IPS-11a (cell line): ENCODE data around the gene EEFSEC.

ENCODE experiments used
- H3K4me3 ChIP-seq: one replicate; pipeline ENCODE4 v1.5.1; 2013; ENCODE audit warnings: low read depth, low read length, control low read depth

EEFSEC gene

DNA sequence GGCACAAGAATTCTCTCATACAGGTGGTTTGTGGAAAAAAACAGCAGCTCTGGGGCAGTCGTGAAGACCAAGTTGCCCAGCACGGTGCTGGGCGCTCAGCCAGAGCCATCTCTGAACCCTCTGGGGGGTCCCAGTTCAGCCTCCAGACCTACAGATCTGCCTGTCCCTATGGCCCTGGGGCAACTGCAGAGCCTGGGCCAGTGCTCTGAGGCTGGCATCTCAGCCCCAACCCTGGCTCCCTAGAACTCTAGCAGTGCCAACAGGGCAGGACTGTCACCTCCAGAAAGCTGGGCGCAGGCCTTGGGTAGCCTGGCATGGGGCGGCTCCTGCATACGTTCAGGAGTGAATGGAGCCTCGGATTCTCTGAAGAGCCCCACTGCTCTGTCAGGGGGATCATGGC is 268.7 kb downstream of the EEFSEC start:
- no peak overlapping the region for H3K4me3 ChIP-seq

DNA sequence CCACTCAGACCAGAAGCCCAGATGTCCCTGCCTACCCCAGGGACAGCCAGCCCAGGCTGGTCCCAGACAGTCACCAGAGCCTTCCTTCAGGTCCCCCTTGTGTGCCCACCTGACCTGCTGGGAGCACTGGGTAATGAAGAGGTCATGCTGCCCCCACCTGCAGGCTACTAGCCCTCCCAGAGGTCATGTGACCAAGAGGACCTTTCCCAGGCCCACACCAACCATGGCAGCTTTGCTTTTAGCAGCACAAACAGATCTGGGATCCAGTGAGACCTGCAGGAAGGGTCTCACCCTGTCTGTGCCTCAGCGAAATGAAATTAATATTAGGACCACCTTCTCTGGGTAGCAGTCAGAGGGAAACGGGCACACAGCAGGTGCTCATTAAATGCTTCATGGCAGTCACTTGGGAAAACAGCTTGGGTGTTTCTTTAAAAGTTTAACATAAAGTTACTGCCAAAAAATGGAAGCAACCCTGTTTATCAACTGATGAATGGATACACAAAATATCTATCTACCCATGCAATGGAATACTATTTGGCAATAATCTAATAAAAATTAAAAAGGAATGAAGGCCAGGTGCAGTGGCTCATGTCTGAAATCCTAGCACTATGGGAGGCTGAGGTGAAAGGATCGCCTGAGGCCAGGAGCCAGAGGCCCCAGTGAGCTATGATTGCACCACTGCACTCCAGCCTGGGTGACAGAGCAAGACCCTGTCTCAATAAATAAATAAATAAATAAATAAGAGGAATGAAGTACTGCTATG is 269.7 kb downstream of the EEFSEC start:
- H3K4me3 ChIP-seq = no peak overlapping the region

DNA sequence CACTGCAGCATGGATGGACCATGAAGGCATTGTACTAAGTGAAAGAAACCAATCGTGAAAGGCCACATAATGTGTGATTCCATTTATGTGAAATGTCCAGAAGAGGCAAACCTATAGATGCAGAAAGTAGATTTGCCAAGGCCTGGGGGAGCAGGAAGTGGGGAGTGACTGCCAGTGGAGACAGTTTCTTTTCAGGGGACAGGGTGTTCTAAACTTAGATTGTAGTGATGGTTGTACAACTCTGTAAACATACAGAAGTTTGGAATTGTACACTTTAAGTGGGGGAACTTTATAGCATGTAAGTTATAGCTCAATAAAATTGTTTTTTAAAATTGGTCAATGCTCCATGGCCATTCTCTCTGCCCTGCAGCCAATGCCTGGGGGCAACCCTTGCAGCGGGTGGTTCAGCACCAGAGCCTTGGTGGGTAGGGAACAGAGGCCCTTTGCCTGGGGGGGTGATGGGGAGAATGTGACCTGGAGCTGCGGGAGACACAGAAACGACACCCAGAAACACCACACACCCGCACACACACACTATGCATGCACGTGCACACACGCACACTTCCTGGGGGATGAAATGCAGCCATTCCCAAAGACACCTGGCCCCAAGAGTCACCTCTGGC is 270.4 kb downstream of the EEFSEC start:
- H3K4me3 ChIP-seq = no peak overlapping the region

DNA sequence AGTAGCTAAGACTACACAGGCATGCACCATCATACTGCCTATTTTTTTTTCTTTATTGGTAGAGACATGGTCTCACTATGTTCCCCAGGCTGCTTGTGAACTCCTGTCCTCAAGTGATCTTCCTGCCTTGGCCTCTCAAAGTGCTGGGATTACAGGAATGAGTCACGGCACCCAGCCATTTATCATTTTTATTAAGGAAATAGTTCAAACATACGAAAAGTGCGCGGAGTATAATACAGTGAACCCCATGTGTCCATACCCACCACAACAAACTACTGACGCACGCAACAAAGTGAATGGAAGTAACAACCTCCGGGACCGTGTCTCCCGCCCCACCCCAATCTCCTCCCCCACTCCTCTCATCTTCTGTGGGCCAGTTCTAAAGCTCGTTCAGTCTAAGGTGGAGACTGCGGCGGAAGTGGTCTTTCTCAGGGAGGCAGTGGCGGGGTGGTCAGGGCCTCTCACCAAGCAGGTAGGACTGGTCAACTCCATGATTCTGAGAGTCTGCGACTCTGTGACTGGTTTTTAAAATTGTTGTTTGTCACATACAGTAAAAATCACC is 271.3 kb downstream of the EEFSEC start:
- no peak overlapping the region for H3K4me3 ChIP-seq

DNA sequence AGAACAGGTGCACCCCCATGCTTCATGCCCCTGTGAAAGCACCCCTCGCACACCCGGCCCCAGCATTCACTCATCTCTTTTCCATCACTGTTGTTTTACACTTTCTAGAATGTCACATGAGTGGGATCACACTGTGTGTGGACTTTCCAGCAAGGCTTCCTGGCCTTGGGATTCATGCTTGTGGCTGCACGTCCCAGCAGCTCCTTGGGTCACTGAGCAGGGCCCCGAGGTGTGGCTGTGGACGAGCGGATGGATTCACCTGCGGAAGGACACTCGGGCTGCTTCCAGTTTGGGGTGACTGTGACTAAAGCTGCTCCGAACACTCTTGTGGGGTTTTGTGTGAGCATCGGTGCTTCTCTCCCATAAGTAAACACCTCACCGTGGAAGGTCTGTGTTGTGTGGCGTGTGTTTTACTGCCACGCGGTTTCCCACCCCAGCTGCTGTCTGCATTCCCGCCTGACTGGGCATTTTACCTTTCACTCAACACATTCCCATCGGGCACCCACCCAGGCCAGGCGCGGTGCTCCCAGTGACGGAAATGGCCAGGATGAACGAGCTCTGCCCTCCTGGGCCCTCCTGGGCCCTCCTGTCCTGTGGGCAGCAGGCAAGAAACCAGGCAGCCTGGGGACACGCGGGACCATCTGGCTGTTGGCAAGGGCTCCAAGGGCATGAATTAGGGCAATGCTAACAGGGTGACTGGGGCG is 272.0 kb downstream of the EEFSEC start:
- no peak overlapping the region for H3K4me3 ChIP-seq

DNA sequence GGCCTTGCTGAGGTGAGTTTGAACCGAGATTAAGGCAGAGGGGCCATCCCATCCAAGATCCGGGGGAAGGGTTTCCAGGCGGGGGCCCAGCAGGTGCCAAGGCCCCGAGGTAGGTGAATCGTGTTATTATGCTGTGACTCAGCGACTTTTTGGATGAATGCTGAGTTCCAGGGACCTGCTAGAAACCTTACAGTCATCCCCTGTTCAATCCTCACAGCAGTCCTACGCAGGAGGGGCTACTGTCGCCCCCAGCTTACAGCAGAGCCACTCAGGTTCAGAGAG is 272.5 kb downstream of the EEFSEC start:
- no peak overlapping the region for H3K4me3 ChIP-seq

DNA sequence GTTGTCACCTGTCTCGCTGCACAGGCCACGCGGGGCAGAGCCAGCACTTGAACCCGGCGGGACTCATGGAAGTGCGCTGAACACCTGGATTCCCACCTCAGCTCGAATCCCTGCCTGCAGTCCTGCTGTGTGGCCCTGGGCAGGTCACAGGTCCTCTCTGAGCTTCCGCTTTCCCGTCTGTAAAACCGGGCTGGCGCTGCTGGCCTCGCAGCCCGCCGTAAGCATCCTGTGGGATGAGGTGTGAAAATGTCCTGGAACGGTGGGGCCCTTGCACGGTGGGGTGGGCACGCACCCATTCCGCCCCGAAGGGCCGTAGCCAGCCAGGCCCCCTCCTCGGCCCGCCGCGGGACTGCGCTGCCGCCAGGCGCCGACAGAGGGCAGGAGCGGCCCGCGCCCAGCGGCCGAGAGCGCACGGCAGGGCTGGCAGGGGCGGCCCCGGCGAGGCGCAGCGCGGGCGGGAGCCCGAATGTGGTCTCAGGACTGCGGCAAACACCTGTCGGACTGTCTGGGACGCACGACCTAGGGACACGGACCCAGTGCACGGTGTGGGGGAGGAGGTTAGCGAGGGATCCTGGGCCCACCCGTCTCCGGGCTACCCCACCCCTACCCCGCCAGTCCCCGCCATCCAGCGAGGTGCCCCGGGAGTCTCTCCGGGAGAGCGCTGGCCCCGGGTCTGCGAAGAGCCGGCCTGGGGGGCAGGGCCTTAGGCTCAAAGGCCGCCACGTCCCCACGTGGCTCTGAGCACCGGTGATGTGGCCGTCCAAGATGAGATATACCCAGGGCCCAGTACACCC is 273.0 kb downstream of the EEFSEC start:
- no peak overlapping the region for H3K4me3 ChIP-seq

DNA sequence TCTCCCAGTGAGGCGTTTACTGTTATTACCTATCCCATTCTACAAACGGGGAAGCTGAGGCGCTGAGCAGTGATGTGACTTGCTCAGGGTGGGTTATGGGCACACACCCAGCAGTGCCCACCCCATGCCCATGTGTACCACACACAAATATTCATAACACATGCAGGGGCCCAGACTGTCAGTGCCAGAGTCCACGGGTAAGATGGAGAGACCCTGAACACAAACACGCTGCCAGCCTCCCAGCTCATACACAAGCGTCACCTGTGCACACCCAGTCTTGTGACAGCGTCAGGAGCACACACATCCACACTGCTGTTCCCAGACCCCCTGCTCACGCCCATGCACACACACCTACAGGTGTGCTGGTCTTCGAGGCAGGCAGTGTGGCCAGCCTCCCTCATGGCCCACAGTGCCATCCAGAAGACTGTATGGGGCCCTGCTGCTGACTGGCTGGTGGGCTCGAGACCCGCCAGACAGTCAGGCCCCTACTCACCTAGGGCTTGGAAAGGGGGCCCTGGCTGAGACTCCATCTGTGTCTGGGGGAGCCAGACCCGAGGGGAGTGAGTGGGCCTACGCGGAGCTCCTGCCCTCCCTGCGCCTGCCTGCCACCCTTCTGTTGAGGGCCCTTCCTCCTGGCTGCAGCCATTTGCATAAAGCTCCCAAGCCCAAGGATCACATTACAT is 274.0 kb downstream of the EEFSEC start:
- no peak overlapping the region for H3K4me3 ChIP-seq

DNA sequence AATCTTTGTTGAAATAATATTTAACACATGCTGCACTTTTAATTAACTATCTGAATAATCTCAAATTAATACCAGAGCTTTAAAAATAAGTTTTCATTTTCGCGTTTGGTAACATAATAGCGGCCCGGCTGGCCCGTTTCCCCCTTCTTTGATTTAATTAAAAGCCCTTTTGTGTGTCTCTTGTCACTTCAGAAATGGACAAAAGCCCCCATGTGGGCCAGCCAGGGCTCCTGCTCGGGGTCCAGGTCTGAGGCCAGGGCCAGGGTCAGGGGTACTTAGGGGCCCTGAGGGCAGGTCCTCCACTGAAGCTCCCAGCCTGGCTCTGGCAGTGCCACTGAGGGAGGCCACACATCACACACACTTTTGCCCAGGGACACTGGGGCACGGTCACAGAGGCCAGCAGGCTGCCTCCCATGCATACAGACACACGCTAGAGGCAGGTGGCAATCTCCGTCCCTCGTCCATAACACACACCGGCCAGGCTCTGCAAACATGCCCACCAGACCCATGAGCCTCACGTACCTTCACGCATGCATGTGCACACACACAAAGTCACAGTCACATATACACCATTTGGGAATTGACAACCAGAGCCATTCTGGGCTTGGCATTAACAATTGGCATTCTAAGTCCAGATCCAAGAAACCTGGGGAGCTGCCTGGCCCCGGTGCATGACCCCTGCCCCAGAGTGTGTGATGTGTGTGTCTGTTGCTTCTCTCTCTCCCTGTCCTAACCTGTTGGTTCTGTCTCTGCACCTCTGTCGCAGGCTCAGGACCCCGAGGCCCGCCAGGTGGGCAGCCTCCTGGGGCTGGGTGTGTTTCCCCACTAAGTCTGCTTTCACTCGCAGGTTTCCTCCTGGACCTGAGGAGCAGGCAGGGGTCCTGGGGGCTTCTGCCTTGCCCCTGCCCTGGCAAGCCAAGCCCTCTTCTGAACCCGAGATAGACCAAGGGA is 274.9 kb downstream of the EEFSEC start:
- H3K4me3 ChIP-seq = no peak overlapping the region

DNA sequence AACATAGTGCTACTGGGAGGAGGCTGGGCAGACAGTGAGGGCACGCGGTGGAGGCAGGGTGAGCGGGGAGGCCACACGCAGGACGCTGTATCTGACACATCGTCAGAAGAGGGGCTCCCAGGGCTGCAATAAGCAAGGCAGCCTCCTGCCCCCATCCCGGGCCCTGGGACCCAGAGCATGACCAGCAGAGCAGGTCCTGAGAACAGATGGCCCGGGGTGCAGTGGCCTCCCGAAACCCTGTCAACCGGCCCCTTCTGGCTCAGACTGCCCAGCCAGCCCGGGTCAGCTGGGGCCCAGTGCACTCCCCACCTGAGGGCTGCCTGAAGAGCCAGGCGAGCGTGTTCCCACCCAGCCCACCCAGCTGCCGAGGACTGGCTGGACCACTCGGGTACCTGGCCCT is 276.0 kb downstream of the EEFSEC start:
- no peak overlapping the region for H3K4me3 ChIP-seq

DNA sequence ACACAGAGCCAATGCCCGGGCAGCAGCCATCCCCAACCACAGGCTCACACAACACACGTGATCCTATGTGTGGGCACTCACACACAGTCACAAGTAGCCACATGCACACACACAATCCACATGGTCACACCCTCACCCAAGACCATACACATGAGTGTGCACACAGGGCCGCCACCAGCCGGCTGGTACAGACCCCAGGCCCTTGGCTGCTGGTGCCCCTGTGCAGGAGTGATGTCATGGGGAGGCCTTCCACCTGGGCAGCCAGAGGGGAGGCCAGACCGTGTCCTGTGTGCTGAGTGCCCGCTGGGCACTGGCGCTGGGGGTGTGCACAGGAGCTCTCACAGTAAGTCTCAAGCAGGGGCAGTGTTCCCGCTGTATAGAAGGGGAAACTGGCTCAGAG is 276.5 kb downstream of the EEFSEC start:
- H3K4me3 ChIP-seq = no peak overlapping the region

DNA sequence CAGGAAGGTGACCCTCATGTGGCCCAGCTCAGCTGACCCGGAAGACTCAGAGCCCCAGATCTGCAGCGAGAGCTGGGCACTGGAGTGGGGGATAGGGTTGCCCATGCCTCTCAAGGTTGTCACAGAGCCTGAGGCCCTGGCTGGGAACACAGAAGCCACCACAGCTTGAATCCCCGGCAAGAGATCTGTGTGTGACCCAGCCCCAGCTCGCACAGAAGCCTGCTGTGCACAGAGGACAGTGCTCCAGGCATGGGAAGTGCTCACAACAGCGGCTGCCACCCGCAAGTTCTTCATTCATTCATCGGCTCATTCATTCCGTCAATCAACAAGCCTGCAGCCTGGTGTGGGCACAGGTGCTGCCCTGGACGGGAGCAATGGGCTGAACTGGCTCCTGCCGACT is 277.0 kb downstream of the EEFSEC start:
- H3K4me3 ChIP-seq = no peak overlapping the region

DNA sequence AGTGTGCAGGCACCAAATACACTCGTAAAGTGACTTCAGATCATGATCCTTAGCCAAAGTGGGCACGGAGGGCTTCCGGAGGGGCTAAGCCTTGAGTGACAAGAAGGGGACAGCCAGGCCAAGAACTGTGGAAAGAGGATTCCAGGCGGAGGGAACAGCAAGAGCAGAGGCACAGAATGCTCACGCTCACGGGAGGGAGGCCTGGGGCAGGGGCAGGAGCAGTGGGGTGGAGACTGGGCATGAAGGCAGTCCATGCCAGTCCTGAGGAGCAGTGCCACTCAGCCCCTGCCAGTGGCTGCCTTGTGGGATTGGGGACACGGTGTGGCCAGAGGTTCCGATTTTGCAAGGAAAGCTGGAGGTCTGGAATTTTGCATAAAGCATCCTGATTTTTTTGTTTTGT is 277.4 kb downstream of the EEFSEC start:
- no peak overlapping the region for H3K4me3 ChIP-seq

DNA sequence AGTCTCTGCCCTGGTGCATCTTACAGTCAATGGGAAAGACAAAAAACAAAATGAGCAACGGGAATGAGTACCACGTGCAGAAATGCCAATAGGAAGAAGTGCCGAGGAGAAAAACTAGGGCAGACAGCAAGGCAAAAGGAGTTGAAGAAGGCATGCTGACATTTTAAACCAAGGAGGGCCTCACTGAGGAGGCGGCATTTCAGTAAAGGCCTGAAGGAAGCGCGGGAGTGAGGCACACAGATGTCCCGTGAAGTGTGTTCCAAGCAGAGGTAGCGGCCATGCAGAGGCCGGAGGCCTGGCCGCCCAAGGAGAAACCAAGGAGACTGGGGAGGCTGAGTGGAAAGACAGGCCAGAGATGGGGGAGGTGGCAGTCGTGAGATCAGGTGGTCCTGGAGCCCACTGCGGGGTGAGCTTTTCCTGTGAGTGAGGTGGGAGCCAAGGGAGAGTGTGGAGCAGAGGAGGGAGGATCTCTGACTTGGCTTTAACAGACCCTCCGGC is 278.6 kb downstream of the EEFSEC start:
- peak overlapping the region; percentile 8 for H3K4me3 ChIP-seq

DNA sequence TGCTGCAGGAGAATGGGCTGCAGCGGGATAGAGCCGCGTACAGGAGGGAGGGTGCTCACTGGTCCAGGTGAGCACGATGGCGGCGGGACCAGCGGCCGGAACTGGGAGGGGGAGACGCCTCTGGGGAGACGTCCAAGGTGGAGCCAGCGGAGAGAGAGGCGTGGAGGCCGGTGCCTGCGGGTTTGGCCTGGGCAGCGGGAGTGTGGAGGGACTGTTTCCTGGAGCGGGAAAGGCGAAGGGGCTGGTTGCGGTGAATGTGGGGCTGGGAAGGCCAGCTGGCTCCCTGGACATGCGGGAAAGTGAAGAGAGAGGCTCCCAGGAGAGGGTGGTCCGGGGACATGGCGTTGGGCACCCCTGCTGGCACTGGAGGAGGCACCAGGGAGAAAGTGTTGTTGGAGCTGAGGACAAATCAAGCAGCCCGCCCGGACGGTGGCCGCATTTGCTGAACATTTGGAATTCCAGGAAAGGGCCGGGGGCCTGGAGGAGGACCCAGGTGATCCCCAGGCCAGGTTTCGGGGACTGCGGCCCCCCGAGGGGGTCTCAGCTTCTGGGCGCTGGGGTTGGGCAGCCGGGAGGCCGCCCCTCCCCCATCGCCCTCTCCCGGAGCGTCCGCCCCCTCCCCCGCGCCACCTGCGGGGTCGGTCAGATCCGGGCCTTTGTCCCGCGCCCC is 279.2 kb downstream of the EEFSEC start:
- H3K4me3 ChIP-seq = peak overlapping the region; percentile 20

DNA sequence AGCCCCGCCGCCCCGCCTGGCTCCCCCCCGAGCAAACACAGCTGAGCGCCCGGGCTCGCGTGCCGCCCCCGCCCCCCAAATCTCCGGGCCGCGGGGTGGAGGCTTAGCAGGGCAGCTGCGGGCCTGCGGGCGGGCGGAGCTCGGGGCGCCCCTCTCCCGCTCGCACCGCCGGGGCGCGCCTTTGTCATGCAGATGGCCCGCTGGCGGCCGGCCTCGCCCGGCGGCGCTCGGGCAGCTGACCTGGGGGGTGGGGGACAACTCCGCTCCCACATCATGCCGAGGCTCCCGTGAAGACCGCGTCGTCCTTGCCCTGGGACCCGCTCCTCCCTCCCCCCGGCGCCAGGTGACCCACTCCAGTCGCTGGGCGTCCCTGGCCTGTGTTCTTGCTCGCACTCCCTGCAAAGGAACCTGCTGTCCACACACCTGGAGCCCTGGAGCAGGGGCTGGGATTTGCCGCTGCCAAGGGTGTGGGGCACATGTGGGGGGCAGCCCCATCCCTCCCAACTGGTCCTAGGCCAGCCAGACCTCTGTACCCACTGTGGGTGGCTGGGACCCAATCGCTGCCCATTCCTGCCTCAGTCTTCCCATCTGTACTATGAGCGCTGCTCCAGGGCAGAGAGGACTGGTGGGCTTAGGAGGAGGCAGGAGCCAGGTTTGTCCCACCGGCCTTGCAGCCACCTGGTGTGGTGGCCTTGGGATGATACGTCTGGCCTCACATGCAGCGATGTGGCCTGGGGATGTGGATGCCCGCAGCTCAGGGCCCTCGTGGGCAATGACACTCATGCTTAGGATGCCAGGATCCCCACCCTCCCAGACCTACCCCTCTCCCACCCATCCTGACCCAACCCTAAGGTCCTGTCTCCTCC is 279.9 kb downstream of the EEFSEC start:
- H3K4me3 ChIP-seq = no peak overlapping the region

DNA sequence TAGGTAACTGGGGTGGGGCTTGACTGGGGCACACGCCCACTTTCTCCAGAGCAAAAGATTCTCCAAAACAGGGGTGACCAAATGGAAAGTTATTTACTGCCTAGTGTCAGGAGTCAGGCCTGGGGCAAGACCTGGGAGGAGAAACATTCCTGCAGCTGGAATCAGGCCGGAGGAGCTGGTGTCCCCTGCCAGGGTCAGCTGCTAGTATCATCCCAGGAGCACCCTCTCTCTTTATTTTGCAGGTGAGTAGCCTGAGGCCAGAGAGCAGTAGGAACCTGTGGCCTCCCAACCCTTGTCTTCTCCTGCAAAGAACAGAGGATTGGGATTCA is 280.5 kb downstream of the EEFSEC start:
- no peak overlapping the region for H3K4me3 ChIP-seq

DNA sequence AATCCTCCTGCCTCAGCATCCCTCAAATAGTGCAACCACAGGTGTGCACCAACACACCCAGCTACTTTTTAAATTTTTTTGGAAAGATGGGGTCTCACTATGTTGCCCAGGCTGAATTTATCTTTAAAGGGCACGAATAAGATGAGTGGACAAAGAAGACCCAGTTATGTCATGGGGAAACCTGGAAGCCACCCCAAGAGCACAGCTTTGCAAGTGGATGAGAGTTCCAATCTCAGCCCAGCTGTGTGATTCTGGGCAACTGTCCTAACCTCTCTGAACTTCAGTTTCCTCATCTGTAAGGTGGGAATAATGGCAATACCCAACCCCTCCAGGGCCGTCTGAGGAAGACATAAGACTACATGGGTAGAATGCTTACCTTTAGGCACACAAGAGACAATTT is 281.2 kb downstream of the EEFSEC start:
- H3K4me3 ChIP-seq = no peak overlapping the region
